NCI-H2029 treated with DMSO at 0.1 percent for 48 hours (cell line): ENCODE data around the gene MAP2K3.

Source experiments
- DNase-seq: peaks from one replicate; lab custom pipeline; 2025; lab: John Stamatoyannopoulos, UW

Gene MAP2K3

GRCh38 chr17:21284319-21285163, at the start of gene MAP2K3:
TSS of gene MAP2K3 (plus strand) at chr17:21284711. CDS start at chr17:21284921, 210 bp downstream.
- peak; percentile 77 for DNase-seq

- no peak for DNase-seq
Observed at GRCh38 chr17:21235921-21236320, 48.6 kb upstream of the MAP2K3 start.

GRCh38 chr17:21239680-21240368, 44.7 kb upstream of the MAP2K3 start:
- no peak for DNase-seq

- DNase-seq, result no peak
Observed at GRCh38 chr17:21240369-21241055, 44.0 kb upstream of the MAP2K3 start.

- DNase-seq, result no peak
Observed at GRCh38 chr17:21241564-21241963, 42.9 kb upstream of the MAP2K3 start.

GRCh38 chr17:21242026-21242697, 42.3 kb upstream of the MAP2K3 start:
- no peak for DNase-seq

- DNase-seq, result no peak
Observed at GRCh38 chr17:21242780-21243515, 41.6 kb upstream of the MAP2K3 start.

- no peak for DNase-seq
Observed at GRCh38 chr17:21243516-21244303, 40.8 kb upstream of the MAP2K3 start.

GRCh38 chr17:21245639-21246084, 38.8 kb upstream of the MAP2K3 start:
- no peak for DNase-seq

GRCh38 chr17:21246698-21247097, 37.8 kb upstream of the MAP2K3 start:
- no peak for DNase-seq

- DNase-seq, result no peak
Observed at GRCh38 chr17:21247552-21248258, 36.8 kb upstream of the MAP2K3 start.

- no peak for DNase-seq
Observed at GRCh38 chr17:21248500-21248899, 36.0 kb upstream of the MAP2K3 start.

GRCh38 chr17:21249086-21249795, 35.3 kb upstream of the MAP2K3 start:
- DNase-seq, result no peak

GRCh38 chr17:21249920-21250703, 34.4 kb upstream of the MAP2K3 start:
- no peak for DNase-seq

- no peak for DNase-seq
Observed at GRCh38 chr17:21250854-21251253, 33.7 kb upstream of the MAP2K3 start.

- no peak for DNase-seq
Observed at GRCh38 chr17:21251337-21252010, 33.0 kb upstream of the MAP2K3 start.

- no peak for DNase-seq
Observed at GRCh38 chr17:21252289-21252795, 32.2 kb upstream of the MAP2K3 start.
